ENCODE results near the gene GALNT2. TPM values are rescaled to one million over a fixed set of nuclear protein-coding genes. Genes with fewer than 3 reads are reported as not detected.

GALNT2 gene
- total RNA-seq, 1 experiment from 2014 or later, result 51.1 TPM

GRCh38 chr1:230061801-230062200, 5.2 kb upstream of the GALNT2 start:
- no peak overlapping the region for H3K27ac ChIP-seq
- 0 out of 2 replicates have a peak, but pooled peaks cover 7% of the 10 kb centered on the region for H3K9me3 ChIP-seq (replicated peaks)
- H3K4me1 ChIP-seq, result no peaks in the 10 kb centered on the region
- no peaks in the 10 kb centered on the region for H3K36me3 ChIP-seq
- no peak for DNase-seq
- no peak overlapping the region for H3K4me3 ChIP-seq
- H3K27me3 ChIP-seq, result no peaks in the 10 kb centered on the region

GRCh38 chr1:230062521-230062920, 4.5 kb upstream of the GALNT2 start:
- 0 out of 2 replicates have a peak, but pooled peaks cover 7% of the 10 kb centered on the region for H3K9me3 ChIP-seq (replicated peaks)
- no peaks in the 10 kb centered on the region for H3K36me3 ChIP-seq
- H3K27ac ChIP-seq, result no peak overlapping the region
- no peaks in the 10 kb centered on the region for H3K27me3 ChIP-seq
- H3K4me3 ChIP-seq, result no peak overlapping the region
- DNase-seq, result no peak
- no peaks in the 10 kb centered on the region for H3K4me1 ChIP-seq

- no peaks in the 10 kb centered on the region for H3K36me3 ChIP-seq
- DNase-seq, result no peak
- 0 out of 2 replicates have a peak, but pooled peaks cover 7% of the 10 kb centered on the region for H3K9me3 ChIP-seq (replicated peaks)
- no peak overlapping the region for H3K4me3 ChIP-seq
- H3K27ac ChIP-seq, result no peak overlapping the region
- no peaks in the 10 kb centered on the region for H3K27me3 ChIP-seq
- H3K4me1 ChIP-seq, result no peaks in the 10 kb centered on the region
Measured at GRCh38 chr1:230064283-230064682, 2.8 kb upstream of the GALNT2 start.

GRCh38 chr1:230065161-230065560, 1.9 kb upstream of the GALNT2 start:
- H3K4me1 ChIP-seq, result no peaks in the 10 kb centered on the region
- H3K27me3 ChIP-seq, result no peaks in the 10 kb centered on the region
- H3K36me3 ChIP-seq, result no peaks in the 10 kb centered on the region
- DNase-seq, result no peak
- H3K9me3 ChIP-seq (replicated peaks), result 0 out of 2 replicates have a peak, but pooled peaks cover 7% of the 10 kb centered on the region
- H3K27ac ChIP-seq, result no peak overlapping the region
- no peak overlapping the region for H3K4me3 ChIP-seq

GRCh38 chr1:230065571-230065970, 1.5 kb upstream of the GALNT2 start:
- no peaks in the 10 kb centered on the region for H3K4me1 ChIP-seq
- no peak for DNase-seq
- 0 out of 2 replicates have a peak, but pooled peaks cover 7% of the 10 kb centered on the region for H3K9me3 ChIP-seq (replicated peaks)
- H3K27me3 ChIP-seq, result no peaks in the 10 kb centered on the region
- H3K27ac ChIP-seq, result no peak overlapping the region
- H3K4me3 ChIP-seq, result no peak overlapping the region
- H3K36me3 ChIP-seq, result no peaks in the 10 kb centered on the region

- H3K27ac ChIP-seq, result no peak overlapping the region; the same call in 1 of the 2 replicates
- no peaks in the 10 kb centered on the region for H3K36me3 ChIP-seq
- peak overlapping the region; percentile 82 for H3K4me3 ChIP-seq
- no peaks in the 10 kb centered on the region for H3K27me3 ChIP-seq
- no peak for DNase-seq
- H3K9me3 ChIP-seq (replicated peaks), result 0 out of 2 replicates have a peak, but pooled peaks cover 5% of the 10 kb centered on the region
- H3K4me1 ChIP-seq, result no peaks in the 10 kb centered on the region
Measured at GRCh38 chr1:230066031-230066430, 1.0 kb upstream of the GALNT2 start.

GRCh38 chr1:230067419-230067870, 407 bp downstream of the GALNT2 start:
- Histone ChIP-seq H3K27ac (peak overlapping the region; percentile 21; the same call in 1 of the 2 replicates), H3K4me1 (no peaks in the 10 kb centered on the region), H3K36me3 (no peaks in the 10 kb centered on the region), H3K27me3 (no peaks in the 10 kb centered on the region), H3K9me3 (replicated peaks) (0 out of 2 replicates have a peak, but pooled peaks cover 3% of the 10 kb centered on the region), H3K4me3 (peak overlapping the region; percentile 82)
- DNase-seq, result peak; percentile 41 to 54

GRCh38 chr1:230067871-230068620, 1.0 kb downstream of the GALNT2 start:
- Histone ChIP-seq H3K4me3 (peak overlapping the region; percentile 82), H3K27me3 (no peaks in the 10 kb centered on the region), H3K27ac (peak overlapping the region; percentile 21), H3K36me3 (no peaks in the 10 kb centered on the region), H3K9me3 (replicated peaks) (no peaks in the 10 kb centered on the region), H3K4me1 (peaks cover 2% of the 10 kb centered on the region; the same call in 1 of the 2 replicates)
- peak; percentile 36 to 53 for DNase-seq

GRCh38 chr1:230068621-230068873, 1.5 kb downstream of the GALNT2 start:
- H3K4me3 ChIP-seq, result peak overlapping the region; percentile 82
- no peak for DNase-seq
- H3K27me3 ChIP-seq, result no peaks in the 10 kb centered on the region
- no peaks in the 10 kb centered on the region for H3K9me3 ChIP-seq (replicated peaks)
- peaks cover 4% of the 10 kb centered on the region; the same call in 1 of the 2 replicates for H3K4me1 ChIP-seq
- H3K36me3 ChIP-seq, result no peaks in the 10 kb centered on the region
- H3K27ac ChIP-seq, result no peak overlapping the region; the same call in 1 of the 2 replicates

GRCh38 chr1:230068952-230069684, 2.1 kb downstream of the GALNT2 start:
- H3K36me3 ChIP-seq, result no peaks in the 10 kb centered on the region
- H3K4me3 ChIP-seq, result peak overlapping the region; percentile 82
- DNase-seq, result peak in 1 of 2 experiments; percentile 32
- no peak overlapping the region for H3K27ac ChIP-seq
- peaks cover 4% of the 10 kb centered on the region; the same call in 1 of the 2 replicates for H3K4me1 ChIP-seq
- H3K27me3 ChIP-seq, result no peaks in the 10 kb centered on the region
- H3K9me3 ChIP-seq (replicated peaks), result no peaks in the 10 kb centered on the region

GRCh38 chr1:230069796-230070195, 2.8 kb downstream of the GALNT2 start:
- no peak overlapping the region for H3K27ac ChIP-seq
- no peak overlapping the region for H3K4me3 ChIP-seq
- H3K27me3 ChIP-seq, result no peaks in the 10 kb centered on the region
- no peaks in the 10 kb centered on the region for H3K36me3 ChIP-seq
- H3K4me1 ChIP-seq, result peaks cover 4% of the 10 kb centered on the region; the same call in 1 of the 2 replicates
- no peak for DNase-seq
- H3K9me3 ChIP-seq (replicated peaks), result no peaks in the 10 kb centered on the region

GRCh38 chr1:230070321-230071208, 3.5 kb downstream of the GALNT2 start:
- DNase-seq, result no peak
- Histone ChIP-seq H3K4me3 (no peak overlapping the region), H3K36me3 (no peaks in the 10 kb centered on the region), H3K27me3 (no peaks in the 10 kb centered on the region), H3K9me3 (replicated peaks) (no peaks in the 10 kb centered on the region), H3K27ac (no peak overlapping the region), H3K4me1 (peaks cover 4% of the 10 kb centered on the region; the same call in 1 of the 2 replicates)

- Histone ChIP-seq H3K4me3 (no peak overlapping the region), H3K9me3 (replicated peaks) (no peaks in the 10 kb centered on the region), H3K4me1 (peaks cover 4% of the 10 kb centered on the region; the same call in 1 of the 2 replicates), H3K27ac (no peak overlapping the region), H3K36me3 (peaks cover 3% of the 10 kb centered on the region; the same call in 1 of the 2 replicates), H3K27me3 (no peaks in the 10 kb centered on the region)
- no peak for DNase-seq
Measured at GRCh38 chr1:230071316-230071715, 4.3 kb downstream of the GALNT2 start.

GRCh38 chr1:230072296-230072695, 5.3 kb downstream of the GALNT2 start:
- Histone ChIP-seq H3K36me3 (peaks cover 5% of the 10 kb centered on the region; the same call in 1 of the 2 replicates), H3K27ac (no peak overlapping the region), H3K4me1 (peaks cover 4% of the 10 kb centered on the region; the same call in 1 of the 2 replicates), H3K9me3 (replicated peaks) (no peaks in the 10 kb centered on the region), H3K4me3 (no peak overlapping the region), H3K27me3 (no peaks in the 10 kb centered on the region)
- no peak for DNase-seq

Data from SJCRH30 (cell line).